Fibroblast of pulmonary artery (primary cell): Measurements from ENCODE around the gene CLSTN1.

Experiments
- DNase-seq: peaks from one replicate; pipeline ENCODE4 v3.0.0-alpha.2; 2010; ENCODE audit warnings: low read depth
- H3K4me3 ChIP-seq: replicated peaks from 2 replicates; pipeline ENCODE4 v1.5.1; 2011; ENCODE audit warnings: low read depth, mild to moderate bottlenecking, control low read depth, low read length, moderate library complexity
- CTCF ChIP-seq: IDR thresholded peaks from 2 replicates; pipeline ENCODE4 v1.5.1; 2011; ENCODE audit warnings: mild to moderate bottlenecking, control low read depth, low read length, inconsistent platforms; ENCODE audit errors: missing control alignments

Gene CLSTN1

GRCh38 chr1:9691691-9692090 is 132.1 kb downstream of the CLSTN1 start:
- H3K4me3 ChIP-seq, result no peak overlapping the region
- no peak for DNase-seq
- peak; percentile 0 for TF ChIP-seq CTCF

- no peak overlapping the region for H3K4me3 ChIP-seq
- no peak for DNase-seq
These were observed 132.7 kb downstream of the CLSTN1 start for GRCh38 chr1:9691108-9691445.

GRCh38 chr1:9690440-9691107 is 133.2 kb downstream of the CLSTN1 start:
- peak overlapping the region; percentile 61 for H3K4me3 ChIP-seq
- TF ChIP-seq CTCF, result no peak
- DNase-seq, result no peak

More at GRCh38 chr1:9691108-9691445, 132.7 kb downstream of the CLSTN1 start:
- no peak for TF ChIP-seq CTCF

- TF ChIP-seq CTCF, result peak; percentile 7
- DNase-seq, result peak; percentile 16
- H3K4me3 ChIP-seq, result peak overlapping the region; percentile 61
These were observed 133.8 kb downstream of the CLSTN1 start for GRCh38 chr1:9689971-9690381.

GRCh38 chr1:9689011-9689706 is 134.6 kb downstream of the CLSTN1 start:
- DNase-seq, result peak; percentile 68
- H3K4me3 ChIP-seq, result peak overlapping the region; percentile 61
- no peak for TF ChIP-seq CTCF

GRCh38 chr1:9688599-9688998 is 135.2 kb downstream of the CLSTN1 start:
- no peak for DNase-seq
- H3K4me3 ChIP-seq, result peak overlapping the region; percentile 52
- TF ChIP-seq CTCF, result no peak
